ENCODE measurements around the gene NTM.

NTM gene

GRCh38 chr11:131572423-131572822 is 202.0 kb downstream of the NTM start:
- TF ChIP-seq CTCF (IDR thresholded peaks at IDR 0.05) (no peak), ZFX (IDR thresholded peaks at IDR 0.05; ENCODE audit: borderline replicate concordance) (no peak)
- no peak overlapping the region for H3K27ac ChIP-seq

- TF ChIP-seq ZFX (IDR thresholded peaks at IDR 0.05; ENCODE audit: borderline replicate concordance) (no peak), CTCF (IDR thresholded peaks at IDR 0.05) (peak; percentile 60)
- no peak overlapping the region for H3K27ac ChIP-seq
Observed at GRCh38 chr11:131579932-131580387, 209.5 kb downstream of the NTM start.

DNA sequence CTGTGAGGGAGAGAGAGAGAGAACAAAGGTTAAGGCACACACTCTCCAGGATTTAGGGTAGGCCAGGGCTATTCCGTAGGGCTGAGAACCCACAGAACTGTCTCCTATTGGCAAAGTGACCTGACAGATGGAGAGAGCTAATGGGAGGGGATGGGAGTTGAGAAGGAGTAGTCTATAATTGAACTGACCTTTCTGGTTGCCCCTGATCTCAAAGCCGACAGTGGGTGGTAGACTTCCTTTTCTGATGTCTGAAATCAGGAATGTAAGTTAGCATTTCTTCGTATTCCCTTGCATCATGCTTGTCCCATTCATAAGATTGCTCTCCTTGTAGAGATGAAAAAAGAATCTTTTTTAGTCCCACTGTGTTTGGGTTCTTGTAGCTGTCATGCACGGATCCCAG is 210.1 kb downstream of the NTM start:
- H3K27ac ChIP-seq: no peak overlapping the region
- TF ChIP-seq CTCF (IDR thresholded peaks at IDR 0.05): no peak
- TF ChIP-seq ZFX (IDR thresholded peaks at IDR 0.05; ENCODE audit: borderline replicate concordance): no peak

GRCh38 chr11:131581046-131581445 is 210.6 kb downstream of the NTM start:
- TF ChIP-seq ZFX (IDR thresholded peaks at IDR 0.05; ENCODE audit: borderline replicate concordance) (no peak), CTCF (IDR thresholded peaks at IDR 0.05) (no peak)
- no peak overlapping the region for H3K27ac ChIP-seq

DNA sequence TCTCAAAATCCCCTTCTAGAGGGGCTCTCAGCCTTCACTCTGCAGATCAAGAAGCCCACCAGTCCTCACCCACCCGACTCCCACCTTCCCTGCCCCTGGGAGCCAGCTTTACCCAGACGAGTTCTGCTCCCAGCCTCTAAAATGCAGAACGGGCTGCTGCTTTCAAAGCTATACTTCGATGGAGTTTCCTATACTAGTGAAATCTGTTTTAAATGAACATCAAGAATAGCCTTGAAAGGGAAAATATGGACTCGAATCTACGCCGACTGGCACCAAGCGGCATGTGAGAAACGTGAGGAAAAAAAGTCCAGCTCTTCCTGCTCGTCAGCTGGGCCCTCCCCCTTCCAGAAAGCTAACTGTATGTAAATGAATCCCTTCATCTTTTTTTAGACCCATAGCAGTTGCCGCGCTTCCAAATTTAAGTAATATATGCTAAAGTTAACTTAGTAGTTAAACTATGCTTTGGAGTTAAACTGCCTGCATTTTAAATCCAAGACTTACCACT is 211.7 kb downstream of the NTM start:
- H3K27ac ChIP-seq: no peak overlapping the region
- TF ChIP-seq CTCF (IDR thresholded peaks at IDR 0.05) (no peak), ZFX (IDR thresholded peaks at IDR 0.05; ENCODE audit: borderline replicate concordance) (no peak)

- H3K27ac ChIP-seq: no peak overlapping the region
- TF ChIP-seq CTCF (IDR thresholded peaks at IDR 0.05) (no peak), ZFX (IDR thresholded peaks at IDR 0.05; ENCODE audit: borderline replicate concordance) (no peak)
Observed at GRCh38 chr11:131583421-131583820, 213.0 kb downstream of the NTM start.

GRCh38 chr11:131583938-131584337 is 213.5 kb downstream of the NTM start:
- no peak for TF ChIP-seq ZFX (IDR thresholded peaks at IDR 0.05; ENCODE audit: borderline replicate concordance)
- TF ChIP-seq CTCF (IDR thresholded peaks at IDR 0.05): no peak
- H3K27ac ChIP-seq: no peak overlapping the region
